GM19324 (cell line): ENCODE data around the gene RNF145.
"Not testable (repeated sequence)": the region's sequence is repeated elsewhere in the genome, so short reads cannot be mapped to it uniquely, and the experiment has no call there.

Experiments used
- ATAC-seq: cut with Tn5 transposase; IDR thresholded peaks from one replicate; pipeline ENCODE4 v1.9.1; 2021; ENCODE audit warnings: mild to moderate bottlenecking, moderate library complexity; ENCODE audit not compliant: unreplicated experiment, low FRiP score

RNF145 gene

GRCh38 chr5:159209438-159210209 is at the start of gene RNF145:
RNF145 (minus strand) TSS chr5:159209553; CDS start chr5:159203617, 5,936 bp downstream.
- peak; percentile 80 for ATAC-seq

GRCh38 chr5:159258361-159258760 is 49.0 kb upstream of the RNF145 start:
- no peak for ATAC-seq

DNA sequence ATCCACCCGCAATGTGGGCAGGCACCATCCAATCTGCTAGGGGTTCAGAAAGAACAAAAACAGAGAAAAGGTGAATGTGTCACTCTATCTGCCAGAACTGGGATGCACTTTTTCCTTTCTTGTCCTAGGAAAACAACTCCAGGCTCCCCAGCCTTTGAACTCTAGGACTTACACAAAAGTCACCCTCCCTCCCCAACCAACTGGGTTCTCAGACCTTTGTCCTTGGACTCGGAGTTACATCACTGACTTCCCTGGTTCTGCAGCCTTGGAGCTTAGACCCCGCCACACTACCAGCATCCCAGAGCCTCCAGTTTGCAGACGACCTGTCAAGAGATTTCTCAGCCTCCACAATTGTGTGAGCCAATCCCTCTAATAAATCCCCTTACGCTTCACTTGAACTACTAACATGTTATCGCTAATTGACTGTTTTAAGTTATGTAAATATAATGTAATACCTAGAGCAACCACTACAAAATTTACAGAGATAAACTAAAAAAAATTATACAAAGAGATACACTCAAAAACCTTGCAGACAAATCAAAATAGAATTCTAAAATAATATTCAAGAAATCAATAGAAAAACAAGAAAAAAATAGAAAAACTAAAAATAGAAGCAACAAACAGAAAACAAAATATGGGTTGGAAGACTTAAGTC is 48.4 kb upstream of the RNF145 start:
- ATAC-seq: no peak

GRCh38 chr5:159257007-159257406 is 47.7 kb upstream of the RNF145 start:
- ATAC-seq: no peak

DNA sequence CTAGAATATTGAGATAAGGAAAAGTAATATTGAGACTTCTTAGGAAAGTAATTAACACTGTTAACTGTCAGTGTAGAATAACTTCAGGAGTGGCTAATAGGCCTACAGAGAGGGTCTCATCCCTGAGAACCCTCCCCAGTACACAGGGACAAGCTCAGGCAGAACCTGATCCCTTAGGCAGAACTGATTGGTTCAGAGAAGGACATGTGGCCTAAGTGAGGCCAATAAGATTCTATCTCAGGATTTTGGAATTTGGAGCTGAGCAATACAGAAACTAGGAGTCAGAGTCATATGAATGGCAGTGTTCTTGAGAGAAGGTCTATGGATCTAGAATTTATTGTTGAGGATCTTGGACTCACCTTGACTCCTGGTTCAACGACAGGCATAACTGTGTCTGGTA is 42.8 kb upstream of the RNF145 start:
- no peak for ATAC-seq

- ATAC-seq: no peak
Measured at GRCh38 chr5:159249158-159249557, 39.8 kb upstream of the RNF145 start.

DNA sequence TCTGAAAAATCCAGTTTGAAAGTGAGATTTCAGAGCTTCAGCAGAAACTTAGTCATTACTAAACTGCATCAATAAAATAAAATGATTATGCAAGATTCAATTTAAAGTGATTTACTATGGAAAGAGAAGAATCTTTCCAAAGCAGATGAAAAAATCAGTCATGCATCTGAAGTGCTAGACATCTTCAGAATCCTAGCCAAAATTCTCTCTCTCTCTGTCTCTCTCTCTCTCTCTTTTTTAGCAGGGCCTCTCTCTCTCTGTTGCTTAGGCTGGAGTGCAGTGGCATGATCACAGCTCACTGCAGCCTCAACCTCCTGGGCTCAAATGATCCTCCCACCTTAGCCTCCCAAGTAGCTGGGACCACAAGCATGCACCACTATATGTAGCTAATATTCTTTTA is 35.5 kb upstream of the RNF145 start:
- no peak for ATAC-seq

DNA sequence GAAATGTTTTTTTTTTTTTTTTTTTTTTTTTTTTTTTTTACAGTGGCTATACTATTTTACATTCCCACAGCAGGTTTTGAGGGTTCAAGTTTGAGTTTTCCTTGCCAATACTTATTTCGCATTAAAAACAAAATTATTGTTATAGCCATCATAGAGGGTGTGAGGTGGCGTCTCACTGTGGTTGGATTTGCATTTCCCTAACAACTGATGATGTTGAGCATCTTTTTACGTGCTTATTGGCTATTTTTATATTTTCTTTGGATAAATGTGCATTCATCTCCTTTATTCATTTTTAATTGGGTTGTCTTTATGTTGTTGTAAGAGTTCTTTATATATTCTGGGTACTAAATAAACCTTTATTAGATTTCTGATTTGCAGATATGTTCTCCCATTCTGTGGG is 34.8 kb upstream of the RNF145 start:
- ATAC-seq: no peak

GRCh38 chr5:159243385-159243784 is 34.0 kb upstream of the RNF145 start:
- ATAC-seq: no peak

- no peak for ATAC-seq
Measured at GRCh38 chr5:159242656-159243055, 33.3 kb upstream of the RNF145 start.

DNA sequence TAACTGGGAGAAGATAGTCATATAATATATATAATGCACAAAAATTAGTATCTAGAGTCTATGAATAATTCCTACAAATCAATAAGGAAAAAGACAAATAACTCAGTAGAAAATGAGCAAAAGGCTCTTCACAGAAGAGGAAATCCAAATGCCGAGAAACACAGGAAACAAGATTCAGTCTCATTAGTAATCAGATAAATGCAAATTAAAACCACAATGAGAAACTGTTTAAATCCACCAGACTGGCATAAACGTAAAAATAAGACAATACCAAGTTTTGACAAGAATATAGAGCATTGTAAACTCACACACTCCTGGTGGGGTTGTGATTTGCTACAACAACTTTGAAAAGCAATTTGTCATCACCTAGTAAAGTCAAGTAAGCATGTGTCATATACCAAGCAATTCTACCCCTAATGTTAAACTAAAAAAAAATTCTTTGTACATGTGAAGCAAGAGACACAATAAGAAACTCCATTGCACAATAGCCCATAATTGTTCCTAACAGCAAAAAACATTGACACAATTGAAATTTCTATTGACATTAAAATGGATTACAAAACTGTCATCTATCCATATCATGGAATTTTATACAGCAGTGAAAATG is 32.7 kb upstream of the RNF145 start:
- no peak for ATAC-seq

DNA sequence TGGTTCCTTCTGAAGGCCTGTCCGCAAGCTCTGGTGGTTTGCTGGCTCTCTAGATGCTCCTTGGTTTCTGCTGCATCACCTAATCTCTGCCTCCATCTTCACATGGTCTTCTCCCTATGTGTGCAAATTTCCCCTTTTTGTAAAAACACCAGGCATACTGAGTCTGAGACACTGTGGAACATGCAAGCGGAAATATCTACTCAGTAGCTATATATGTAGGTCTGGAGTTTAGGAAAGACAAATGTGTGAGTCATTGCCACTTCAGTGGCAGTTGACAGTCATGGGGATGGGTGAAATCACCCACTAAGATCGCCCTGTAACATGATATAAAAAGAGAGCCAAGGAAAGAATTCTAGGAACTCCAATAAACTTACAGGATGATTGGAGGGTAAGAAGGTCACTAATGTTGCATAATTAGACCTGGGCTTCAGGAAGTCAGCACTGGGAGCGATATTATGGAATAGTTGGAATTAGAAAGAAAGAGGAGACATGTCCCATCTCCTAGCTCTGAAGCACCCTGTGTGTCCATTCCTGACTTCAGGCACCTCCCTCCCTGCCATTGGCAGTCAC is 31.0 kb upstream of the RNF145 start:
- no peak for ATAC-seq

GRCh38 chr5:159235871-159236520 is 26.6 kb upstream of the RNF145 start:
- ATAC-seq: not testable (repeated sequence)

- no peak for ATAC-seq
Measured at GRCh38 chr5:159231167-159231566, 21.8 kb upstream of the RNF145 start.

GRCh38 chr5:159230657-159231056 is 21.3 kb upstream of the RNF145 start:
- ATAC-seq: no peak

GRCh38 chr5:159228097-159228496 is 18.7 kb upstream of the RNF145 start:
- ATAC-seq: not testable (repeated sequence)

GRCh38 chr5:159227452-159227851 is 18.1 kb upstream of the RNF145 start:
- ATAC-seq: no peak

DNA sequence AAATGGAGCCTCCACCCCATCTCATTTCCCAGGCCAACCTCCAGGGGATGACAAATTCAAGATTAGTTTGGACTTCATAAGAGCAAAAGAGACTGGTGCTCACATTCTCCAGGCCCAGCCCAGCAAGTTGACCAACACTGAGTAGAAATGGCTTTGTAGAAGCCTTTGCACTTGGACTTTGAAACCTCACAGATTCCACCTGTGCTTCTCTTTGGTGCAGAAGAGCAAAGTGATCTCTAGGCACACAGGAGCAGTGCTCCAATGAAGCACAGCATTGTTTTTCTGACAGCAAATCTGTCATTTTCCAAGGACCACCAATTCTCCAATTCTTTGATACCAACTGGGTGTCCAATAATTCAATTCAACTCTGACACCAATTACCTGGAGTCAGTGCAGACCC is 17.1 kb upstream of the RNF145 start:
- ATAC-seq: no peak

DNA sequence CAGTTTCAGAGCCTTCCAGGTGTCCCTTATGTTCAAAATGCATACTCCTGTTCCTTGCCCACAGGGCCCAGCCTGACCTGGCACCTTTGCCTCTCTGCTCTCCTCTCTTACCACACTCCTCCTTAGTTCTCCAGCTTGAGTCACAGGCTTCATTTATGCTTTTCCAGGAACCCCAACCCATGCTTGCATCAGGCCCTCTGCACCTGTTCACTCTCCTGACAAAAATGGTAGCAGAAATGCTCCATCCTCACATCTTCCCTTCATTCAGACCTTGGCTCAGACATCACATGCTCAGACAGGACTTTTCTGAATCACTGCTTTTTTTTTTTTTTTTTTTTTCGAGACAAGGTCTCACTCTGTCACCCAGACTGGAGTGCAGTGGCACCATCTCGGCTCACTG is 15.1 kb upstream of the RNF145 start:
- no peak for ATAC-seq

GRCh38 chr5:159223469-159223868 is 14.1 kb upstream of the RNF145 start:
- ATAC-seq: no peak

GRCh38 chr5:159220206-159220605 is 10.9 kb upstream of the RNF145 start:
- no peak for ATAC-seq
